ENCODE measurements around the gene TMEM204. TPM values are rescaled to one million over a fixed set of nuclear protein-coding genes. Genes with fewer than 3 reads are reported as not detected.
A peak's percentile ranks its signal among the peaks of the same experiment; 100 is the strongest.

TMEM204 gene
- total RNA-seq, 2 donors from 2014 or later: 14.3 to 22.5 TPM

DNA sequence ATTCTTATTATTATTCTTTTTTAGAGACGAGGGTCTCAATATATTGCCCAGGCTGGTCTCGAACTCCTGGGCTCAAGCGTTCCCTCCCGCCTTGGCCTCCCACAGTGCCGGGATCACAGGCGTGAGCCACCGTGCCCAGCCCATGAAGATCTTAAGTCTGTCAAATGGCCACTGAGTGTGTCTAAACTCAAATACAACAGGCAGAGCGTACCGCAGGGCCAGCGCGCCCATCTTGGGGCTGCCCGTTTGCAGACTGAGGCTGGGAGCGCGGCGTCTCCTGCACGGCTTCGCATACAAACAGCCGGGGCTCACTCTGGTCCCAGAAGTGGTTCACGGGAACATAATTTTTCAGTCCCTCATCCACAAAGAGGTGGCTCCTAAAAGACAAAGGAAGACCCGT, 30.3 kb downstream of the TMEM204 start:
- Mint-ChIP-seq H3K9me3 (peaks cover 3% of the 10 kb centered on the region), H3K27ac (no peak overlapping the region), H3K36me3 (ENCODE audit: low read depth) (no peaks in the 10 kb centered on the region), H3K4me3 (no peak overlapping the region), H3K4me1 (peaks cover 15% of the 10 kb centered on the region), H3K27me3 (no peaks in the 10 kb centered on the region)
- no peak for ATAC-seq (replicated peaks)

DNA sequence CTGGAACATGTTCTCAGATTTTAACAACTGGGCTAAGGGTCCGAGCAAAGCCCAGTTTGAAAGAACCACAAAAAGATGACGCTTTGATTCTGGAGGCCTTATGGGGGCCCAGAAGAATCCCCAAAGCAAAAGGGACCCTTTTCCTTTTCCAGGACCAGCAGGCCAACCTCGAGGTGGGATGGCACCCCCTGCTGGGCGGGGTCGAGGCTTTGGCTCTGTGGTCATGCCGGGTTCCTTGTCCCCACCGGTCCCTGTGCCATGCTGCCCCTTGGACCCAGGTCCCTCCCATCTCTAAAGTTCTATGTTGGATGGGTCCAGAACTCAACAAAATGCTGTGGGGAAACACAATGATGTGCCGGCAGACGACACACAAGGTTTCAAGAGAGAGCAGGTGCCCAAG, 30.9 kb downstream of the TMEM204 start:
- Mint-ChIP-seq H3K9me3 (peaks cover 3% of the 10 kb centered on the region), H3K36me3 (ENCODE audit: low read depth) (no peaks in the 10 kb centered on the region), H3K27me3 (no peaks in the 10 kb centered on the region), H3K4me1 (peaks cover 14% of the 10 kb centered on the region), H3K4me3 (no peak overlapping the region), H3K27ac (no peak overlapping the region)
- ATAC-seq (replicated peaks): no peak

DNA sequence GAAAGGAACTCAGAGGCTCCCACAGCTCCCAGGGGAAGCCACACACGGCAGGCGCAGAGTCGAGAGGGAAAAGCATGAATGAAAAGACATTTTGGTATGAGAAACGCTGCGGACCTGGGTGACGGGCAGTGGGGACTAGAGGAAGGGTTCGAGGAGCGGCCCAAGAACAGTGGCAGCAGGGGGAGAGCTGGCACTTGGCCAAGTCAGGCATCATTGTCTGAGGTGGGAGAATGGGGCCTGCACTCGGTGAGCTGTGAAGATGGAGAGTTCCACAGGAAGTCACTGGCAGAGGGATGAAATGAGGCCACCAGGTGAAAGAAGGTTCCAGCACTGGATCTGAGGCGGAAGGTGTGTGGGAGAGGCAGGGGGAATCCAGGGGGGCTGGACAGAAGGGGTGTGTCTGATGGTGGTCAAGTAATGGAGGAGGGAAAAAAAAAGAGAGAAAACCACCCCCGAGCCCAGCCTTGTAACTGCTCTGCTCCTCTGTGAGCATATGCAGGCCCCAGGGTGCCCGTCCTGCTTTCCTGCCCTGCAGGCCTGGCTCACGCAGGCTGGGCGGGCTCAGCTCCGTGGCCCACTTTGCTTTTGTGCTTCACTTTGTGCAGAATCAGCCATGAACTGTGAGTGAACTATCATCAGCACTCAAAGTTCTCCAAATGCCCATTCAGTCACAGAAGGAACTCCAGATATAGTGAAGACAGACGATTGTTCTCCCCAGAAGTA, 31.8 kb downstream of the TMEM204 start:
- Mint-ChIP-seq H3K9me3 (no peaks in the 10 kb centered on the region), H3K4me3 (no peak overlapping the region), H3K27me3 (no peaks in the 10 kb centered on the region), H3K4me1 (peaks cover 7% of the 10 kb centered on the region), H3K36me3 (ENCODE audit: low read depth) (no peaks in the 10 kb centered on the region), H3K27ac (peak overlapping the region; percentile 37)
- ATAC-seq (replicated peaks): no peak

DNA sequence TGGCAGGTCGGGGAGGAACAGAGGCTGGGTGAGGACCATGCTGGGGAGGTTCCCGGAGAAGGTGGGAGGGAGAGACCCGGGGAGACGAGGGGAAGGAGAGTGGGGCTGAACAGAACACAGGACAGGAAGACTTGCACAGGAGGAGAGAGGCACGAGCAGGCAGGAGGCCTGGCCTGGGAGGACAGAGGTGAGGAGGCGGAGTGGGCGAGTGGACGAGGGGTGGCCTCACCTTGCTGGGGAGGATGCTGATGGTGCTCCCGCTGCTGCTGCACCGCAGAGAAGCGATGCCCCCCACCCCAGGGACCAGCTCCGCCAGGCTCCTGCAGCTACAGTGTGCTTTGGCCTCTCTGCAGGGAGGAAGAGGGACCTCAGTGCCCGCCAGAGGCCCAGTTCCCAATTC, 34.5 kb downstream of the TMEM204 start:
- H3K27me3 Mint-ChIP-seq: no peaks in the 10 kb centered on the region
- H3K27ac Mint-ChIP-seq: no peak overlapping the region
- ATAC-seq (replicated peaks): no peak
- no peak overlapping the region for H3K4me3 Mint-ChIP-seq
- H3K9me3 Mint-ChIP-seq: no peaks in the 10 kb centered on the region
- no peaks in the 10 kb centered on the region for H3K36me3 Mint-ChIP-seq (ENCODE audit: low read depth)
- no peaks in the 10 kb centered on the region for H3K4me1 Mint-ChIP-seq

DNA sequence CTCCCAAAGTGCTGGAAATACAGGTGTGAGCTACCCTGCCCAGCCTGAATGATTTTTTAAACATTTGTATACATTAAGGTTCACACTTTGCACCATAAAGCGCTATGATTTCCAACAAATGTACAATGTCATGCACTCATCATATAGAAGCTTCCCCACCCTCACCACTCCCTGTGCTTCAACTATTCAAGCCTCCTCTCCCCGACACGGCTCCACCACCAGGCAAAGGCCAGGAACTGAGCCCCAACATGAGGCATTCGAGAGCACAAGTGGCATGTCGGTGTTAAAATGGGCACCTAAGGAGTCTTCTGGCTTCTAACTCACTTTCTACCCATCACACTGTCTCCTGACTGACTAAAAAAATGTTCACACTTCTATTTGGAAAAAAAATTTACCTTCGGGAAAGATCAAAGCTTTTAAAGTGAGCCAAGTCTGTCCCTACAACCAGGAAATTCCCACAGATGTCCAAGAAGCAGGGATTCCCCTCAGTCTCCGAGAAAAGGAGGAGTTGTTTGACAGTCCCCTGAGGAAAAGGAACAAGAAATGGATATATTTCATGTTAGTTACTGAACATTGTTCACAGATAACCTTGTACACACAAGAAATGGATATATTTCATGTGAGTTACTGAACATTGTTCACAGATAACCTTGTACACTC, 37.7 kb downstream of the TMEM204 start:
- no peaks in the 10 kb centered on the region for H3K27me3 Mint-ChIP-seq
- H3K27ac Mint-ChIP-seq: no peak overlapping the region
- no peaks in the 10 kb centered on the region for H3K4me1 Mint-ChIP-seq
- no peaks in the 10 kb centered on the region for H3K36me3 Mint-ChIP-seq (ENCODE audit: low read depth)
- no peaks in the 10 kb centered on the region for H3K9me3 Mint-ChIP-seq
- no peak for ATAC-seq (replicated peaks)
- no peak overlapping the region for H3K4me3 Mint-ChIP-seq

DNA sequence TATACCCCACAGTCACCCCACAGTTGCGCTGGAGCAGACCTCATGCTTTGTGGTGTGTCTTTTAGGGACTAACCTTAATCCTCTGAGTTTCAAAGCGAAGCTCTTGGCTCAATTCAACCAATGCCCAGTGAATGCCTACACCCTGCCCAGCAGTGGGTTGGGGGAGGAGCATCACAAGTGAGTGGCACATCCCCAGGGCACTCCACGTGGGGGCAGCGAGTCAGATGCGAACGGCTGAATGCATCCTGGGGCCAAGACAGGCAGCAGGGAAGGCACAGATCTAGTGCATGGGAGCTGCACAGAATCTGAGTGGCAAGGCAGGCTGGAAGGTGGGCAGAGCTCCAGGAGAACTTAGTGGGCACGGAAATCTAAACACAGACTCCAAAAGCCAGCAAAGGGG, 39.2 kb downstream of the TMEM204 start:
- no peak for ATAC-seq (replicated peaks)
- Mint-ChIP-seq H3K27me3 (no peaks in the 10 kb centered on the region), H3K36me3 (ENCODE audit: low read depth) (no peaks in the 10 kb centered on the region), H3K4me3 (no peak overlapping the region), H3K9me3 (no peaks in the 10 kb centered on the region), H3K4me1 (no peaks in the 10 kb centered on the region), H3K27ac (no peak overlapping the region)

DNA sequence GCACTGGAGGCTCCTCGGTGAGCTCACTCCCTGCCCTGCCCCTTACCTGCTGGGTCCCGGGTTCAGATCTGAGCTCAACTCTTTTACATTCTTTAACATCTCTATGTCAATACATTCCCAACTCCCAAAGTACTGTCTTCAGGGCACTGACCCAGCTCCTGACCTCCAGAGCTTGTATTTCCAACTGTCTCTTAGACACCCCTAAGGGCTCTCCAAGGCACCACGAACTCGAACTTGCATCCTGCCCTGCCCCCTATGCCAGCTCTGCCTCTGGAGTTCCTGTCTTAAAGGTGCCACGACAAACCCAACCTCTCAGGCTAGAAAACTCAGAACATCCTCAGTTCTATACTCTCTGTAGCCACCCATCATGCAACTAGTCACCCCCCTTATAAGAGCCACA, 39.8 kb downstream of the TMEM204 start:
- H3K4me3 Mint-ChIP-seq: no peak overlapping the region
- no peaks in the 10 kb centered on the region for H3K4me1 Mint-ChIP-seq
- H3K36me3 Mint-ChIP-seq (ENCODE audit: low read depth): no peaks in the 10 kb centered on the region
- H3K27me3 Mint-ChIP-seq: no peaks in the 10 kb centered on the region
- ATAC-seq (replicated peaks): no peak
- no peaks in the 10 kb centered on the region for H3K9me3 Mint-ChIP-seq
- no peak overlapping the region for H3K27ac Mint-ChIP-seq

DNA sequence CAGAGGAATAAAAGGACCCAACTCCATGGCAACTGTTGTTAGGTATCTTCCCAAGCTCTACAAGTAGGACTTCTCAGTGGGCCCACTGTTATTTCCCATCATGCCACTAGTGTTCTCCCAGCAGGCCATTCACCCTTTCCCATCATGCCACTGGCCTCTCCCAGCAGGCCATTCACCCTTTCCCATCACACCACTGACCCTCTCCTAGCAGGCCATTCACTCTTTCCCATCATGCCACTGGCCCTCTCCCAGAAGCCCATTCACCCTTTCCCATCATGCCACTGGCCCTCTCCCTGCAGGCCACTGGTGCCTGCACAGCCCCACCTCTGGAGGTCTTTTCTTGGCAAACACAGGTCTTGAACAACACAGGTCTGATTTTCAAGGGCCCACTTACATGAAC, 42.1 kb downstream of the TMEM204 start:
- Mint-ChIP-seq H3K36me3 (ENCODE audit: low read depth) (no peaks in the 10 kb centered on the region), H3K4me1 (no peaks in the 10 kb centered on the region), H3K4me3 (no peak overlapping the region), H3K27me3 (no peaks in the 10 kb centered on the region), H3K27ac (no peak overlapping the region), H3K9me3 (no peaks in the 10 kb centered on the region)
- no peak for ATAC-seq (replicated peaks)

DNA sequence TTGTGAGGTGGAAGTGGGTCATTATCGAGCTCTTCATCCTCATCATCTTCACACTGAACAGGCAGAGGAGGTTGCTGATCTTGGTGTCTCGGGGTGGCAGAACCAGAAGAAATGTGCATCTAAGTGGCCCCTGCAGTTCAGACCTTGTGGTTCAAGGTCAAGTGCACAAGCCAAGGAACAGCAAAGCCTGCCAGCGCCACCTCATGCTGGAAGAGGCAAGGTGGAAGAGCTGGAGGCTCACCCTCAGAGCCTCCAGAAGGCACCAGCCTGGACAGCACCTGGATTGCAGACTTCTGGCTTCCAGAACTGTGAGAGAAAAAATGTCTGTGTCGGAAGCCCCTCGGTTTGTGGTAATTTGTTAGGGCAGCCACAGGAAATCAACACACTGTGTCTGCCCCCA, 45.7 kb downstream of the TMEM204 start:
- Mint-ChIP-seq H3K27ac (no peak overlapping the region), H3K9me3 (no peaks in the 10 kb centered on the region)
- ATAC-seq (replicated peaks): peak; percentile 40

DNA sequence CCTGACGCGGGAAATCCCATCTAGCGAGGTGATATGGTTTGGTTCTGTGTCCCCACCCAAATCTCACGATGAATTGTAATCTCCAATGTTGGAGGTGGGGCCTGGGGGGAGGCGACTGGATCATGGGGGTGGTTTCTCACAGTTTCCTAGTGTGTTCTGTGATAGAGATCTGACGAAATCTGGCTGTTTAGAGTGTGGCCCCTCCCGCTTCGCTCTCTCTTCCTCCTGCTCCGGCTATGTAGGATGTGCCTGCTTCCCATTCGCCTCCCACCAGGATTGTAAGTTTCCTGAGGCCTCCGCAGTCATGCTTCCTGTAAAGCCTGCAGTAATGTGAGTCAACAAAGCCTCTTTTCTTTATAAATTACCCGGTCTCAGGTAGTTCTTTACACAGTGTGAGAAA, 46.8 kb downstream of the TMEM204 start:
- no peak for ATAC-seq (replicated peaks)
- Mint-ChIP-seq H3K27me3 (no peaks in the 10 kb centered on the region), H3K9me3 (no peaks in the 10 kb centered on the region), H3K4me3 (no peak overlapping the region), H3K27ac (no peak overlapping the region), H3K4me1 (no peaks in the 10 kb centered on the region), H3K36me3 (ENCODE audit: low read depth) (no peaks in the 10 kb centered on the region)

More for the DNA sequence above, 45.7 kb downstream of the TMEM204 start:
- no peaks in the 10 kb centered on the region for H3K27me3 Mint-ChIP-seq
- H3K4me3 Mint-ChIP-seq: no peak overlapping the region
- H3K36me3 Mint-ChIP-seq (ENCODE audit: low read depth): no peaks in the 10 kb centered on the region
- H3K4me1 Mint-ChIP-seq: no peaks in the 10 kb centered on the region

DNA sequence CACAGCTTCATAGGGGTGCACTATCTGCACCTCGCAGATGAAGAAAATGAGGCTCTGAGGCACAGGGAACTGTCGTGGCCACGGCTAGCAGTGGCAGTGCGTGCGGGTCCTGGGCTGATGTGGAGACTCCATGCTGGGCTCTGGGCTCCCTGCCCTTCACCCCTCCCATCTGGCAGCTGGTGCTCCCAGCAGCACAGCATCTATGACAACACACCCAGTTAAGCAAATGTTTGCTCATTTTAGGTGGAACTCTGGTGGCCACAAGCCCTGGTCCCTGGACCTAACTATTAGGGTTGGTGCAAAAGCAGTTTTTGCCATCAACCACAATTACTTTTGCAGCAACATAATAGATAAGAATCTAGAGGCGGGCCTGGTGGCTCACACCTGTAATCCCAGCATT, 47.5 kb downstream of the TMEM204 start:
- H3K27me3 Mint-ChIP-seq: no peaks in the 10 kb centered on the region
- H3K4me3 Mint-ChIP-seq: no peak overlapping the region
- no peaks in the 10 kb centered on the region for H3K4me1 Mint-ChIP-seq

DNA sequence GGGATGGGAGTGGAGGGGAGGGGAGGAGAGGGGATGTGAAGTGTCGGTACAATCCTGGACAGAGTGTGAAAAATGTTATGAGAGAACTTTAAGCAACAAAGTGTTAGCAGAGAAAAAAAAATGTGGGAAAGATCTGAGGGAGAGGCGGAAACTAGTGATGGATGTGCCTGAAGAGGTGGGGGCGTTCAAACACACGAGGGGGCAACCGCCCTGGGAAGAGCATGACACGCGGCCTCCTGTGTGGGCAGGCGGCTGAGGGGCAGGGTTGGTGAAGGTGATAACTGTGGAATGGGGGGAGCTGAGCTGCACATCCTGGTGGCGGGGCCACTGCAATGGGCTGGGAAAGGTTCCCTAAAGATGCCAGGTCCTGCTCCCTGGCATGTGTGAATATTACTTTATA, 48.3 kb downstream of the TMEM204 start:
- Mint-ChIP-seq H3K4me3 (no peak overlapping the region), H3K27me3 (no peaks in the 10 kb centered on the region), H3K27ac (no peak overlapping the region), H3K4me1 (no peaks in the 10 kb centered on the region), H3K36me3 (ENCODE audit: low read depth) (no peaks in the 10 kb centered on the region), H3K9me3 (no peaks in the 10 kb centered on the region)
- ATAC-seq (replicated peaks): no peak

More for the DNA sequence above, 47.5 kb downstream of the TMEM204 start:
- H3K9me3 Mint-ChIP-seq: no peaks in the 10 kb centered on the region
- no peak overlapping the region for H3K27ac Mint-ChIP-seq
- H3K36me3 Mint-ChIP-seq (ENCODE audit: low read depth): no peaks in the 10 kb centered on the region
- ATAC-seq (replicated peaks): no peak

DNA sequence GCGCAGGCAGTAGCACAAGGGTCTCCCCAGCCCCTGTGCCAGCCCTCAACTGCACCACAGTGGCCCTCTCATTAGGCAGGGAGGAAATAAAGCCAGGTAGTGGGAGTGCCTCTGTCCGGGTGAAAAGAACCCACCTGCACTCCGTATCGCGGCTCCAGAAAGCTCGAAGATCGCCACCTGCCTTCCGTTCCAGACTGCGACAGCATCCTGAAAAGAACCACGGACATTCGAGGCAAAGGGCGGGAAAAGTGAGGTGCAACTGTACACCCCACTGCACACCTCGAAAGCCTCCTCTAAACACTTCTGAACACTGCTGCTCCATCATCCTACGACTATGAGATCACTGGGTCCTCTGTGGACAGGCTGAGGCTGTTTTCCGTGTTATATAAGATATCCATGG, 49.7 kb downstream of the TMEM204 start:
- ATAC-seq (replicated peaks): no peak
- H3K27me3 Mint-ChIP-seq: no peaks in the 10 kb centered on the region
- H3K9me3 Mint-ChIP-seq: no peaks in the 10 kb centered on the region
- H3K4me3 Mint-ChIP-seq: no peak overlapping the region
- no peaks in the 10 kb centered on the region for H3K36me3 Mint-ChIP-seq (ENCODE audit: low read depth)
- no peak overlapping the region for H3K27ac Mint-ChIP-seq
- no peaks in the 10 kb centered on the region for H3K4me1 Mint-ChIP-seq

DNA sequence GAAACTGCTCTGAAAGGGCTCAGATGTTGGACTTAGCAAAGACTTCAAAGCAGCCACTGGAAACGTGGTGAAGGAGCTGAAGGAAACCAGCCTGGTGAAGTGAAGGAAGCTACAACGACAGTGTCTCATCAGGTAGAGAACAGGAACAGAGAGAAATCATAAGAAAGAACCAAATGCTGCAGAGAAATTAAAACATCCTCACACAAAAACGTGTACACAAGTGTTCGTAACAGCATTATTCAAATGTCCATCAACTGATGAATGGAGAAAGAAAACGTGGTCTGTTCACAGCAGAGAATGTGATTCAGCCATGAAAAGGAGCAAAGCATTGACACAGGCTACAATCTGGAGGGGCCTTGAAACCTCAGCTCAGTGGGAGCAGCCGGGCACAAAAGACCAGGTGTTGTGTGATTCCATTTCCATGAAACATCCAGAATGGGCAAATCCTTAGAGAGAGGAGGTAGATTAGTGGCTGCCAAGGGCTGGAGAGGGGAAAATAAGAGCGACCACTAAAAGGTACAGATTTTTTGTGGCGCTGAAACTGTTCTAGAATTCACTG, 51.5 kb downstream of the TMEM204 start:
- no peak overlapping the region for H3K4me3 Mint-ChIP-seq
- H3K27me3 Mint-ChIP-seq: no peaks in the 10 kb centered on the region
- H3K9me3 Mint-ChIP-seq: no peaks in the 10 kb centered on the region
- no peak for ATAC-seq (replicated peaks)
- no peaks in the 10 kb centered on the region for H3K4me1 Mint-ChIP-seq
- H3K27ac Mint-ChIP-seq: no peak overlapping the region
- no peaks in the 10 kb centered on the region for H3K36me3 Mint-ChIP-seq (ENCODE audit: low read depth)

DNA sequence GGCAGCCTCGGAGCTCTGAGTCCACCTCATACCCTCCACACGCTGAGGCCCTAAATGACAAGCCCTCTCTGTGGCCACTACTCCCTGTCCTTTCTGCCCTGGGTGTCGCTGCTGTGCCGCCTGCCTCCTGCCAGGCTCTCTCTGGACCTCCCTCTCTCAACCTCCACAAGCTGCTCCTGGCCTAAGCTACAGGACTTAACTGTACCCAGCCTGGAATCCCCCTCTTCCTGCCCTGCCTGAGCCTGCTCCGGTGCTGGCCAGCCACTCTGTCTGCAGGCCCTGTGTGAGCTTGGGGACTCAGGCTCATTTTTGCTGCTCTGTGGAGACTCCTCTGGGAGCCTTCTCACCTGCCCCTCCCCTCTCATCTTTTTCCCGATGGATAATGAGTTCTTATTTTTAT, 56.9 kb downstream of the TMEM204 start:
- Mint-ChIP-seq H3K4me1 (no peaks in the 10 kb centered on the region), H3K36me3 (ENCODE audit: low read depth) (no peaks in the 10 kb centered on the region), H3K27me3 (no peaks in the 10 kb centered on the region), H3K4me3 (no peak overlapping the region), H3K9me3 (no peaks in the 10 kb centered on the region), H3K27ac (peak overlapping the region; percentile 45)
- no peak for ATAC-seq (replicated peaks)

Measured in activated T-helper 17 cell treated with anti-CD3 and anti-CD28 coated beads, Interleukin-2, amount 50 U/mL, for 72 hours (primary cell).